Retinal pigment epithelial cell (primary cell): ENCODE data around the gene DNAJC15.

ENCODE experiments used
- DNase-seq: peaks from one replicate; pipeline ENCODE4 v3.0.0-alpha.2; 2010; ENCODE audit warnings: low read depth
- H3K4me3 ChIP-seq: 2 replicates; pipeline ENCODE4 v1.5.1; 2011; ENCODE audit warnings: mild to moderate bottlenecking, low read length, control low read depth, moderate library complexity
- CTCF ChIP-seq: conservative IDR thresholded peaks from 2 replicates; pipeline ENCODE4 v1.5.1; 2011; ENCODE audit warnings: low read depth, low read length, control low read depth, inconsistent platforms

The DNAJC15 gene

GRCh38 chr13:43107780-43108179 is 84.4 kb downstream of the DNAJC15 start:
- no peak for TF ChIP-seq CTCF
- no peak overlapping the region for H3K4me3 ChIP-seq
- no peak for DNase-seq

- no peak for DNase-seq
- no peak for TF ChIP-seq CTCF
- H3K4me3 ChIP-seq, result no peak overlapping the region
These were observed 86.7 kb downstream of the DNAJC15 start for GRCh38 chr13:43110036-43110435.

GRCh38 chr13:43110658-43111057 is 87.3 kb downstream of the DNAJC15 start:
- no peak overlapping the region for H3K4me3 ChIP-seq
- no peak for TF ChIP-seq CTCF
- no peak for DNase-seq

GRCh38 chr13:43111559-43112400 is 88.4 kb downstream of the DNAJC15 start:
- TF ChIP-seq CTCF, result no peak
- H3K4me3 ChIP-seq, result no peak overlapping the region
- DNase-seq, result no peak

GRCh38 chr13:43113603-43114002 is 90.2 kb downstream of the DNAJC15 start:
- no peak for TF ChIP-seq CTCF
- DNase-seq, result no peak
- no peak overlapping the region for H3K4me3 ChIP-seq

- TF ChIP-seq CTCF, result no peak
- no peak overlapping the region for H3K4me3 ChIP-seq
- no peak for DNase-seq
These were observed 91.1 kb downstream of the DNAJC15 start for GRCh38 chr13:43114504-43114903.

- no peak for DNase-seq
- H3K4me3 ChIP-seq, result no peak overlapping the region
- TF ChIP-seq CTCF, result no peak
These were observed 91.8 kb downstream of the DNAJC15 start for GRCh38 chr13:43115141-43115540.
